Esophagus mucosa (tissue), 1 donor: ENCODE data around the gene ZDHHC18. TPM values are rescaled to one million over a fixed set of nuclear protein-coding genes. Genes with fewer than 3 reads are reported as not detected.
"Not testable (repeated sequence)": the region's sequence is repeated elsewhere in the genome, so short reads cannot be mapped to it uniquely, and the experiment has no call there.

Source experiments
- ATAC-seq: fragments of 200-7000 bp; cut with Tn5 transposase; one replicate; pipeline ENCODE4 v1.9.1; 2020
- total RNA-seq: library from RNA; stranded (reverse); gene quantifications from one replicate; pipeline ENCODE4 v1.2.4, GENCODE V29; 2023
- donor health status: DM: yes; HTN: yes; CAD: no.

Gene ZDHHC18
- total RNA-seq, 1 donor from 2014 or later = 19.2 TPM

DNA sequence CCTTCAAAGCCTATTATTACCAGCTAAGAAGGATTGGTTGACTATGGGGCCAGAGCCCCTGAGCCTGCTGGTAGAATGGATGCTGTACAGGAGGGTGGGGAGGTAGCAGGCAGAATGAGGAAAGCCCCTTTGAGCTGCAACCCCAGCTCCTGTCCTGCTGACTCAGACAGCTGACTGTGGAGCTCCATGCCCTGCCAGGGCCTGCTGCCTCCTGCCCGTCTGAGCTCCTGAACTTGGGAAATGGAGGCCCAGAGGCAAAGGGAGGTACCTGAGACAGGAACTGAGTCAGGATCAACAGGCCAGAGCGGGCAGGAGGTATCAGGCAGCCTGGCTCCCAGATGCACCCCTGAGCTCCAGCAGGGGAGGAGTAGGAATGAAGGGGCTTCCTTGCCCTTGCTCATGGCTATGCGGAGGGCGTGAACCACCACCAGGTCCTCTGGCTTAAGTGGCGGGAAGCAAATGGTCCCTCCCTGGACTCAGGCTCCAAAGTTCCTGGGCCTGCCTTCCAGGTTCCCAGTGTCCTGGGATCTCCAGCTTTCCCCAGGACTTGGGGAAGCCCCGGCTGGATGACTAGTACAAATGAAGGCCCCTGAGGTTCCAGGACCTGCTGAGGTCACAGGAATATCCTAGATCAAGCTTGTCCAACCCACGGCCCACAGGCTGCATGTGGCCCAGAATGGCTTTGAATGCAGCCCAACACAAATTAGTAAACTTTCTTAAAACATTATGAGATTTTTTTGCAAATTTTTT is 32.6 kb downstream of the ZDHHC18 start:
- ATAC-seq = peak; percentile 50

- no peak for ATAC-seq
These were observed 34.8 kb downstream of the ZDHHC18 start for GRCh38 chr1:26861286-26861701.

- ATAC-seq = peak; percentile 0
These were observed 35.4 kb downstream of the ZDHHC18 start for GRCh38 chr1:26861889-26862378.

GRCh38 chr1:26862781-26863684 is 36.5 kb downstream of the ZDHHC18 start, which contains the start of gene SFN:
Gene SFN, plus strand, starts transcription at chr1:26863149. Its CDS starts 64 bp downstream, at chr1:26863213.
- peak; percentile 77 for ATAC-seq

DNA sequence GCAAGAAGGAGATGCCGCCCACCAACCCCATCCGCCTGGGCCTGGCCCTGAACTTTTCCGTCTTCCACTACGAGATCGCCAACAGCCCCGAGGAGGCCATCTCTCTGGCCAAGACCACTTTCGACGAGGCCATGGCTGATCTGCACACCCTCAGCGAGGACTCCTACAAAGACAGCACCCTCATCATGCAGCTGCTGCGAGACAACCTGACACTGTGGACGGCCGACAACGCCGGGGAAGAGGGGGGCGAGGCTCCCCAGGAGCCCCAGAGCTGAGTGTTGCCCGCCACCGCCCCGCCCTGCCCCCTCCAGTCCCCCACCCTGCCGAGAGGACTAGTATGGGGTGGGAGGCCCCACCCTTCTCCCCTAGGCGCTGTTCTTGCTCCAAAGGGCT is 37.2 kb downstream of the ZDHHC18 start:
- no peak for ATAC-seq

GRCh38 chr1:26864610-26865480 is 38.4 kb downstream of the ZDHHC18 start:
- ATAC-seq = peak; percentile 75

- ATAC-seq = not testable (repeated sequence)
These were observed 46.6 kb downstream of the ZDHHC18 start for GRCh38 chr1:26873097-26873496.

GRCh38 chr1:26874896-26875295 is 48.4 kb downstream of the ZDHHC18 start:
- ATAC-seq = no peak

- ATAC-seq = no peak
These were observed 50.8 kb downstream of the ZDHHC18 start for GRCh38 chr1:26877326-26877725.

DNA sequence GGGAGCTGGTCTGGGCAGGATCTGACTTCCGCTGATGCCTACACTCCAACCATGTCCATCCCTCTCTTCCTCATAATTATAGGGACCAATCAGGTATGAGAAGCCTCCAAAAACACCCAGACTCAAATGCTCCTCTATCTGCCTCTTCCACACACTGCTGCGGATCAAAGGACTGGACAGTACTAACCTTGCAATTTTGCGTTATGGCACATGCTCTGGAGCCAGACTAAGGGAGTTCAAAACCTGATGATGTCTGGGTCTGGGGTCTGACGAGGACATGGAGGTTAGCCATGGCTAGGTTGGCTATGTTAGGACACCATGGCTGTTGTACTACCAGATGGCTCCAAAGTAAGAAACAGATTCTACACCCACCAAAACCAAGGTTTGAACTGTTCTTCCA is 53.3 kb downstream of the ZDHHC18 start:
- no peak for ATAC-seq

DNA sequence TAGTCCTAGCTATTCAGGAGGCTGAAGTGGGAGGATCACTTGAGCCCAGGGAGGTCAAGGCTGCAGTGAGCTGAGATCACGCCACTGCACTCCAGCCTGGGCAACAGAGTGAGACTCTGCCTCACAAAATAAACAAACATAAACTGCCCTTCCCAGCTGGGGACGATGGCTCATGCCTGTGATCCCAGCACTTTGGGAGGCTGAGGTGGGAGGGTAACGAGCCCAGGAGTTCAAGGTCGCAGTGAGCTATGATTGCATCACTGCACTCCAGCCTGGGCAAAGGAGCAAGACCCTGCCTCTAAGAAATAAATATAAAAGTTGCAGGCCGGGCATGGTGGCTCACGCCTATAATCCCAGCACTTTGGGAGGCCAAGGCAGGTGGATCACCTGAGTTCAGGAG is 55.1 kb downstream of the ZDHHC18 start:
- ATAC-seq = not testable (repeated sequence)

- ATAC-seq = no peak
These were observed 56.4 kb downstream of the ZDHHC18 start for GRCh38 chr1:26882696-26883463.

DNA sequence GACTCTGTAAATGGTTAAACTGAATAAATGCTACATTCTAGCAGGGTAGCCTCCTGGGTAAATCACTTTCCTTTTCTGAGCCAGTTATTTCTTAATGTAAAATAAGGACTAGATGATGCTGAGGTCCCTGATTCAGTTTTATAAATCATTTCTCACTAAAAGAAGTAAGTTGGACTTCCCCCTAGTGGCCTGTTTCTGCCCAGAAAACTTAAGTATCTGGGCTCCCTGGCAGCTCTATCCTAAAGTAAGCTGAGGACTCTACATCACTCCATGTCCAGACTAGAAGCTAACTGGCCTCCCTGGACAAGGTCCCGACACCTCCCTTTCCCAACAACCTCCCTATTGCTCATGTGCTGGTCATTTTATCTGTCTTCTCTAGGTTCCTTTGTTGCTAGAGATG is 60.6 kb downstream of the ZDHHC18 start:
- no peak for ATAC-seq

- no peak for ATAC-seq
These were observed 61.7 kb downstream of the ZDHHC18 start for GRCh38 chr1:26888231-26888630.

DNA sequence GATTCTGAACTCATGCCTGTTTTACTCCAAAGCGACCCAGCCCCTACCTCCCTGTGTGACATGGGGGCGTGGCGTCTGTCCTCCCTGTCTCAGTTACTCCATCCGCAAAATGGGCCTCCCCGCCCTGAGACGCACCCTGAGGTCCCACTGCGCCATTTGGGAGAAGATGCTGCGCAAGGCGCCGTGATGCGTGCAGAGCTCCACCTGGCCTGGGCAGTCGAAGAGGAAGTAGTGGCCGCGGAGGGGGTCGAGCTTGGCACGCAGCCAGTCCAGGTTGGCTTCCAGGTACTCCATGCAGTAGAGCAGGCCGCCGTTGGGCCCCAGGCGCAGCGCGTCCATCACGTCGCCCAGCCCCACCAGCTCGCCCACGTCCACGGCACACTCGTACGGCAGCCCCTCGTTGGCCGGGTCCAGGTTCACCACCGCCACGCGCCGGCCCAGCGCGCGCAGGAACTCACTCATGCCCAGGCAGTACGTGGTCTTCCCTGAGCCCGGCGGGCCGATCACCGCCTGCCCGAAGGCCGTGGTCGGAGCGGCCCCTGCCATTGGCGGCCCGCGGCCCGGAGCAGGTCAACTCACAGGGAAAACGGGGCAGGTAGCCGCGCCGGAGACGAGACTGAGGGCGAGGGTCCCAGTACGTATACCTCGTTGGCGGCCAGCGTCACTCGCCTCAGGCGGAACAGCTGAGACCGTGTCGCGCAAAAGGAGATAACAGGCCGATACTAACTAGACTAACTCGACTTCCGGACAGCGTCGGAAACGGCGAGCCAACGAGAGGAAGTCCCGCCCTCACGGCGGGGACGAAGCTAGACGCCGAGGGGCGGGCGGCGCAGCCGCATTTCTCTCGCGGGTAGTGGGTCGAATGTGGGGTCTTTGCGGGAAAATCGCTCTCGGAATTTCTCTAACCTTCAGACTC is 63.3 kb downstream of the ZDHHC18 start, which contains the start of gene GPN2:
Gene GPN2 (minus strand): TSS at position 733 of the 916 bp plus-strand sequence. CDS start 187 bp downstream, at position 546.
- ATAC-seq = peak; percentile 85

- peak; percentile 12 for ATAC-seq
These were observed 63.9 kb downstream of the ZDHHC18 start for GRCh38 chr1:26890467-26890796.

DNA sequence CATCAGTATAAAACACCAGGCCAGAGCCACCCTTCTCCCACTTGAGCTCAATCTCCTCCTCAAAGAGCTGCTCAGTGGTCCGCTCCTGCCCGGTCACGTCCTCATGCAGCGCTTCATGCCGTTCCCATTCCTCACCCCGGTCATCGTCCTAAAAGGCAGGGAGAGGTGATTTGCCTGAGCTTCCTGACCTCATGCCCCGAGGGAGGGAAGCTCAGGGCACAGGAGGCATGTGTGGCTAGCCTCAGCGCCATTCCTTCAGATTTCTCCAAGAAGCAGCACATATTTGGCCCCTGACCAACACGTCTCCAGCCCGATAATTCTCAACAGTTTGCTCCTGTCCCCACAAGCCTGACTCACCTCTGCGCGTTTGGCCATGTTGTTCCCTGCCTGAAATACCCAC is 67.8 kb downstream of the ZDHHC18 start:
- no peak for ATAC-seq

- ATAC-seq = no peak
These were observed 70.9 kb downstream of the ZDHHC18 start for GRCh38 chr1:26897351-26897750.

DNA sequence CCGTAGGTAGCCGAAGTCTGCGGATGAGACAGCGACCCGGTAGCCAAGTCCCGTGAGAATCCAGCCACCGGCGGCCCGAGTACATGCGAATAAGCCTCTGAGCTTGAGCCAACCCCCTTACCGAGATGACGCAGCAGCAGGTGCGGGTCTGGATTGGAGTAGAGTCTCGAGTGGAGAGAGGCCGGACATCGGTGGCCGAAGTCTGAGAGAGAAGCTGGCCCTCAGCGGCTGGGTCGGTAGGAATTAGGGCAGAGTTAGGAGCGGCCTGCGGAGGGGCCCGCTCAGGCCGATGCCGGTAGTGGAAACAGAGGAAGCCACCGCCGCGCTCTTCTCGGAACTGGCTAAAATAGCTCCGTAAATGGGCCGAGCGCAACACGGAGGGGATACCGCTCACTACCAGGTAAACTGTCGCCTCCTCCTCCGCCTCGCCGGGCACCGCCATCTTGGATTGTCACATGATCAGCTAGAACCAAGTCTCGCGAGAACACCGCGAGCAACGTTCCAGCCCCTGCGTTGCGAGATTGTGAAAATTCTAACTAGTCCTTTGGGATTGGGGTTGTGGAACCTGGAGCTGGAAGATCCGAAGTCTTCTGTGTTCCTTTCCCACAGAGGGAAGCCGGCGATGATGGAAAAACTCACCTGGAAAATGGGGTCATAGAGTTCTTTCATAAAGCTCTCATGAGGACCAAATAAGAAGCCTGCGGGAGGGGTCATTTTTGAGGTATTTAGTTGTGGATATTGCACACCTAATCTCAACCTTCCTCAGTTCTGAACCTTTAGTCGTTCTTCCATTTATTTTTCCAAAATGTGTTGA is 73.7 kb downstream of the ZDHHC18 start, which contains the start of gene GPATCH3:
Gene GPATCH3 (minus strand): TSS at position 467 of the 814 bp plus-strand sequence. CDS start 25 bp downstream, at position 442.
- peak; percentile 85 for ATAC-seq
